Fibroblast of the conjunctiva (primary cell): Measurements from ENCODE around the gene DLG3.
"Not testable (repeated sequence)": the region's sequence is repeated elsewhere in the genome, so short reads cannot be mapped to it uniquely, and the experiment has no call there.

Source experiments
- DNase-seq: peaks from one replicate; pipeline ENCODE4 v3.0.0-alpha.2; 2010; ENCODE audit warnings: low read depth

The DLG3 gene

DNA sequence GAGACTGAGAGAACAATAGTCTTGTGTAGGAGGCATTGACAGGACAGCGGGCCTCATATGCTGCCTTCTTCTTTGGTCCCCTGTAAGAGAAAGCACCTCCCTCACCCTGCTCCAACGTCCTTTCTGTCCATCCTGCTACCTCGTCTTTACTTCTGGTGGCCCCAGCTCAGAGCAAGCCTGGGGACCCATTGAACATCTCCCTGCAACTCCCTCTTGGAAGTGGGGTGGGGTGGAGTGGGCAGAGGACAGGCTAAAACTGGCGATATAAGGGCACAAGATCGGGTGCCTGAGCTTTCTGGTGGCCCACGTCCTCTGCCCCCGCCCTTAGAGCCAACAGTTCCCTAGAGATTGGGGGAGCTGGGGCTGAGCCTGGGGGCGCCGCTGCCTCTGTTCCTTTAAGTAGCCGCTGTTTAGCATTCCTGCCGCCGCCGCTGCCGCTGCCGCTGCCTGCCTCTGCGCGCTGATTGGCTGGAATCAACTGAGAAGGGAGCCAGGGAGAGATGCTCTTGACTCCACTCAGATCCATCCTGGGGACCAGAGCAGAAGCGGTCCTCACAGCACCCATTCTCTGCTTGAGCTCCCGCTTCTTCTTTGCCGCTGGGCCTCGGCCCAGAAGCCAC lies at the start of gene DLG3:
TSS of gene DLG3 (plus strand) at position 510 of the 620 bp plus-strand sequence. CDS start 367 bp downstream, outside the sequence.
- no peak for DNase-seq

DNA sequence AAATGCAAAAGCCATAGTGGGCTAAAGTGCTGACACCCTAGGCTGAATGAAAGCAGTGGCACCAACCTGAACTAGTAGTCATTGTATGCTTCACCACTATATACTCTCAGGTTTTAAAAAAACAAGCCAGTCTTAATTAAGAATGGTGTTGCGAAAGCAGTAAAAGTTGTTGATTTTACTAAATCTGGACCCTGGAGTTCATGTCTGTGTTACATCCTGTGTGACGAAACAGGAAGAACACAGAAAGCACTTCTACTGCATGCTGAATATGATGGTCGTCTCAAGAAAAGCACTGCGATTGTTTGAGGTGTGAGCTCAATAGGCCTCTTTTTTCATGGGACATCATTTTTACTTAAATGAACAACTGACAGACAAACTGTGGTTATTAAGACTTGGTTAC lies 45.7 kb upstream of the DLG3 start:
- DNase-seq: no peak

DNA sequence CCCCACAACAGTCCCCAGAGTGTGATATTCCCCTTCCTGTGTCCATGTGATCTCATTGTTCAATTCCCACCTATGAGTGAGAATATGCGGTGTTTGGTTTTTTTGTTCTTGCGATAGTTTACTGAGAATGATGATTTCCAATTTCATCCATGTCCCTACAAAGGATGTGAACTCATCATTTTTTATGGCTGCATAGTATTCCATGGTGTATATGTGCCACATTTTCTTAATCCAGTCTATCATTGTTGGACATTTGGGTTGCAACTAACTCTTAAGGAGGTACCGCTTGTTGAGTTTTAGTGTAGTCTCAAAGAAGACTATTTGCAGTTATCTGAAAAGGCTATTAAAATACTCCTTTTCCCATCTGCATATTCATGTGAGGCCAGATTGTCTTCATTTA lies 44.5 kb upstream of the DLG3 start:
- not testable (repeated sequence) for DNase-seq

DNA sequence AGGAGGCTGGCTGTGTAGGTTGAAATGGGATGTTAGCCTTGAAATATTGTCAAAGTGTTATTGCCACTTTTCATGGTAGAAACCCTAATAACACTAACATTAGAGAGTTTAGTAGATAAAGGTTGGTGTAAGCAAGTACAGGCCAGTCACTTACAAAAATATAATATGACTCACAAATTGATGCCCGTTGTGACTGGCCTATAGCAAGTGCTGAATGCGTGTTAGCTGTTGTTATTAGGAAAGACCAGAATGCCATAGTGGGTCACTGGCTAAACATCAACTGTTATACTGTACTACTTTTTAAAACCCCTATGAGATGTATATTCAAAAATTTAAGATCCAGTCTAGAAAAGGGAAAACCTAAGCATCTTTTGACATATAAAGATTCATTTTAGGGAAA lies 41.9 kb upstream of the DLG3 start:
- DNase-seq: no peak

DNA sequence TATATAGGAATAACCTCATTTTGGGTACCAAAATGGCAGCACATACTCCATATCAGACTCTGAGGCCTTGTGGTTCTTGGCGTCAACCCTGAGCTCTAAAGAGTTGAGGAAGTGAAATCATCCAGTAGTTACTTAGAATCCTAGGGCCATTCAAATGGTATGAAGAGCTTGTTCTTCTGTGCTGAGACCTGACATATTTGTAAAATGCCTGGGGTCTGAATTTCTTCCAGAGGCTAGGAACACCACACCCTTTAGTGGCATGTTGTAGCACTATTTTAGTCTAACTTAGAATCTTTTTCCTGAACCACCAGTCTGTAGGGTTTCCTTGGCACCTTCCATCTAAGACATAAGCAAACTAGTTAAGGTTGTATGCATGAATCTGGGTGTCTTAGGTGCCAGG lies 39.6 kb upstream of the DLG3 start:
- DNase-seq: no peak

DNA sequence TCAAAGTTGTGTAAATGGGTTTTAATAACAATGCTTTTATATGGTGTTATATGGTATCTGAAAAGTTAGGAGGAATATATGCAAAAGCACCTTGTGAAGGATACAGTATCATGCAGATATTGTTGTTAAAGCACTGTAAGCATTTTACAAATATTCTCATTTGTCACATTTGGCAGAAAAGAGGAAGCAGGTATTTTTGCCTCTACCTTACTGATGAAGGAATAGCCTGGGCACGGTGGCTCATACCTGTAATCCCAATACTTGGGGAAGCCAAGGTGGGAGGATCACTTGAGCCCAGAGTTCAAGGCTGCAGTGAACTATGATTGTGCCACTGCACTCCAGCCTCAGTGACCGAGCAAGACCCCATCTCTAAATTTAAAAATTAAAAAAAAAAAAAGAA lies 33.7 kb upstream of the DLG3 start:
- no peak for DNase-seq

DNA sequence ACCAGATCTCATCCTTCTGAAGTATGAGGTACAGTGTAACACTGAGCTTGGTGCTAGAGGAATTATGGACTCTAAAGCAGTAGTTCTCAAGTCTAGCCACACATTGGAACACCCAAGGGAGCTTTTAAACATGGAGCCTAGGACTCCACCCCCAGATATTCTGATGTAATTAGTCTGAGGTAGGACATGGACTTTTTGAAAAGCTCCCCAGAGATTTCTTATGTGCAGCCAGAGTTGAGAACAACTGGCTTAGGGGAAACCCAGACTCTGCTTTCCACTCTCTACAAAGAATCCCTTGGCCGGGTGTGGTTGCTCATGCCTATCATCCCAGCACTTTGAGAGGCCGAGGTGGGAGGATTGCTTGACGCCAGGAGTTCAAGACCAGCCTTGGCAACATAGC lies 33.2 kb upstream of the DLG3 start:
- DNase-seq: no peak

DNA sequence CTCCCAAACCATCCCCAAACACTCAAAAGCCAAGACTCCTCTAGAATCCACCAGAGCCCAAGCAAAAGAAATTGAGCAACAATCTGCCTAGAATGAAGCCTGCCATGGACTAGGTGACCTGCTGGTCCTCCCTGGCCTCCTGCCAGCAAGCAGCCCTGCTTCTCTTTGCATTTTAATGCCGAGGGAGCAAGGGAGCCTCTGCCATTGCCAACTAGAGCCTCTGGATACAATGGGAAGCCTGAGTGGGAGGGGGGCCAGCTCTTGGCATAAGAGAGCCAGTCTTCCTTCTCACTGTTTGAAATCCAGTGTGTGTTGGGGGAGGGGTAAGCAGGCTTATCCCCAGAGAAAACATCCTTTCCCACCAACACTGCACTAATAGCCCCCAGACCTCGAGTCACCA lies 23.0 kb upstream of the DLG3 start:
- no peak for DNase-seq

DNA sequence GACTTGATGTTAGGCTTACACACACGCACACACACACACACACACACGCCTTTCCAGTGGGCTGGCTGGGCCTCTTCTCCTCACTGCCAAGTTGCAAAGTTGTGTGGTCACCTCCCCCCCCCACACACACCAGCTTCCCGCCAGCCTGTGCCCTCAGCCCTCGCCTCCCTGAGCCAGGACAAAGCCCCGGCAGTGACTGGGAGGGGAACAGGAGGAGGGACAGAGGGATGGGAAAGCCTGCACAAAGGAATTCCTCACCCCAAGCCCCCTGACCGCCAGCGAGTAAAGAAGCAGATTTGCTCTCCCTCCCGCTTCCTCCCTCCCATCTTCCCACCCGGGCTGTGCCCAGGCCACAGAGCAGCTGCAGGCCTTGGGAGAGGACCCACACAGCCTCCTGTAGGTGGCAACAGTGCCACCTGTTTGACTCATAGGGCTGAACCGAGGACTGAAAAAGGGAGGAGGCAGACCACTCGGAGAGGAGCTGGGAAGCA lies 21.7 kb upstream of the DLG3 start, which contains the start of gene GDPD2:
TSS of gene GDPD2 (plus strand) at position 464 of the 491 bp plus-strand sequence. CDS start 1,671 bp downstream, outside the sequence.
- DNase-seq: no peak

DNA sequence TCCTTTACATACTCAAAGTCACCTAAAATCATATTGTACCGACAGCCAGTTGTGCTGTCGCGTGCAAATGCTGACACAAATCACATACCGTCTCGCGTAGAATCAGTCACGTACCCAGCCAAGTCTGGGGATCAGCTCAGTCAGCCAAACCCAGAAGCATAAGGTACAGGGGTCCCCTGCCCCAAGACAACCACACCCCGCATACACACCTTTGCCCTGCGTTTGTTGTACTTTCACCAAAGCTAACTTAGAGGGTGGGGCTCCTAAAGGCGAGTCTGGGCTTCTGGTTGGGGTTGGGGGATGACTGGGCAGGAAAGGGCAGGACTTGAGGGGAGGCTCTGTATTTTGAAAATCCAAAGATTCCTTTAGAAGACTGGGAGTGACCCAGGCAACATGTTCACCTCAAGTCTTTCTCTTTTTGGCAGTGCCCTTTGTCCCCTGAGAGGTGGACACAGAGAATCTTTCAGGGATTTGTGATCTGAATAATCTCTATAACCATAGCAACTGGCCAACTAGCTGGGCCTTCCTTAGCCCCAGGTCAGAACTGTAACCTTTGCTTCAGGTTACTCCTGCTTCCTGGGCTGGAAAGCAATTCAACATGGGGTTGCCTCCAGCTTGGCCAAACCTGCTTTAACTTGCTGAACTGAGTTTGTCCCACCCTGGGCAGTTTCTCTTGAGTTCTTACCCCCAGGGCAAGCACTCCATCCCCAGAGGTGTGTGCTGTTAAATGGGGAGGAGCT lies 20.5 kb upstream of the DLG3 start:
- no peak for DNase-seq

DNA sequence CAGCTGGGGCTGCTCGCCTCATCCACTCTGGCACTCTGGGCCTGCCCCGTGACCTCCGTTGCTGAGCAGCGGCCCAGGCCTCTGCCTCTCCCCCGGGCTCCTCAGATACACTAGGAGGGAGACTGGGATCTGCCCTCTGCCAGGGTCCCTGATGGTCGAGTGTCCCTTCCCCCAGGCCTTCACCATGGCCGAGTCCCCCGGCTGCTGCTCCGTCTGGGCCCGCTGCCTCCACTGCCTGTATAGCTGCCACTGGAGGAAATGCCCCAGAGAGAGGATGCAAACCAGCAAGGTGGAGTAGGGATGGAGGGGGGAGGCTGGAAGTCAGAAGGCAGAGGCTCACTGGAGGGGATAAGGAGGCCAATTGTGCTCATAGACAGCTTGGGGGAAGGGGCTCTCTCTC lies 19.8 kb upstream of the DLG3 start:
- no peak for DNase-seq

DNA sequence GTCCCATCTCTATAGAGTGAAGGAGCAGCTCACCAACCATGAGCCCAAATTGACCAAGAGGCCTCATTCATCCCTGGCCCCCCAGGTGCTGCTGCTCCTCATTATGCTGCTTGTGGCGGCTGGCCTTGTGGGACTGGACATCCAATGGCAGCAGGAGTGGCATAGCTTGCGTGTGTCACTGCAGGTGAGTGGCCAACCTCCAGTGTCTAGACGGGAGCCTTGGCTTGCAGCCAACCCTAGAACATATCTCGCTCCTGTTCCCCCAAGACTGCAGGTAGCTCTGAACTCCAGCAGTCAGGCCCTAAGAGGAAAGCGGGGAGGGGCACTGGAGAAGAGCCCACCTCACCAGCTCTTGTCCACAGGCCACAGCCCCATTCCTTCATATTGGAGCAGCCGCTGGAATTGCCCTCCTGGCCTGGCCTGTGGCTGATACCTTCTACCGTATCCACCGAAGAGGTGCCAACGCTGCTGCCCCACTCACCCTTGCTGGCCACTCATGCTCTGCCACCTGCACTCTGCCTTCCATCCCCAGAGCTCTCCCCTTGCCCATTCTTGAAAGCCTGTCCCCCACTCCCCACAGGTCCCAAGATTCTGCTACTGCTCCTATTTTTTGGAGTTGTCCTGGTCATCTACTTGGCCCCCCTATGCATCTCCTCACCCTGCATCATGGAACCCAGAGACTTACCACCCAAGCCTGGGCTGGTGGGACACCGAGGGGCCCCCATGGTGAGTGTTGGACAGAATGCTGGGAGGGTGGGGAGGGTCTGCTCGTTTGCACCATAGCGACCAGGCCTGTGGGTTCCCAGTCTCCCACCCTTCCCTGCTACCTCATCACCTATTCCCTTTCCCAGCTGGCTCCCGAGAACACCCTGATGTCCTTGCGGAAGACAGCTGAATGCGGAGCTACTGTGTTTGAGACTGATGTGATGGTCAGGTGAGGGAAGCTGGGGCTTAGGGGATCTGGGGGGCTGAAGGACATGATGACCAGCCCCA lies 18.1 kb upstream of the DLG3 start:
- no peak for DNase-seq

DNA sequence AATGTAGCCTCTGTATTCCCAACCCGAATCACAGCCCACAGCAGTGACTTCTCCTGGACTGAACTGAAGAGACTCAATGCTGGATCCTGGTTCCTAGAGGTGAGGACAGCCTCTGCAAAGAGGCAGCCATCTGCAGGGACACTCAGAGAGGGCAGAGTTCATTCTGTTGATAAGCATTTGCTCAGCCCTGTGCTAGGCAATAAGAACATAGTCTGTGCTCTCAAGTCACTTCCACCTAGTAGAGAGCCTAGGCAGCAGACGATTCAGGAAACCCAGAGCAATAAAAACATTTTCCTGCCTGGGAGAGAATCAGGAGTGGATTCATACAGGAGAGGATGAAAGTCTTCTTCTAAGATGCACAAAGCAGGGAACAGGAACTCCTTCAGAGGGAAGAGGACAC lies 17.3 kb upstream of the DLG3 start:
- no peak for DNase-seq

DNA sequence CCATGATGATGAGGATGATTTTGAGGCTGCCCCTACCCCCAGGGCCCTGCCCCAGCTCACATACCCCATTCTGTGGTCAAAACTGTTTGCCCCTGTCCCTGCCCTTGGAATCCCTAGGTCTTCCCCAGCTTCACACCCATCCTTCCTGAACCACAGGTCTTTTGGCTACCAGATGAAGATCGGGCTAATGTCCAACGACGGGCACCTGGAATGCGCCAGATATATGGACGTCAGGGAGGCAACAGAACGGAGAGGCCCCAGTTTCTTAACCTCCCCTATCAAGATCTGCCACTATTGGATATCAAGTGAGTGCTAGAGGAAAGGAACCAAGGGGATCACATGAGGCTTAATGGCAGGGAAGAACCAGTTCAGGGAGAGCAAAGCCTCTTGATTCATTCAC lies 14.9 kb upstream of the DLG3 start:
- DNase-seq: no peak

DNA sequence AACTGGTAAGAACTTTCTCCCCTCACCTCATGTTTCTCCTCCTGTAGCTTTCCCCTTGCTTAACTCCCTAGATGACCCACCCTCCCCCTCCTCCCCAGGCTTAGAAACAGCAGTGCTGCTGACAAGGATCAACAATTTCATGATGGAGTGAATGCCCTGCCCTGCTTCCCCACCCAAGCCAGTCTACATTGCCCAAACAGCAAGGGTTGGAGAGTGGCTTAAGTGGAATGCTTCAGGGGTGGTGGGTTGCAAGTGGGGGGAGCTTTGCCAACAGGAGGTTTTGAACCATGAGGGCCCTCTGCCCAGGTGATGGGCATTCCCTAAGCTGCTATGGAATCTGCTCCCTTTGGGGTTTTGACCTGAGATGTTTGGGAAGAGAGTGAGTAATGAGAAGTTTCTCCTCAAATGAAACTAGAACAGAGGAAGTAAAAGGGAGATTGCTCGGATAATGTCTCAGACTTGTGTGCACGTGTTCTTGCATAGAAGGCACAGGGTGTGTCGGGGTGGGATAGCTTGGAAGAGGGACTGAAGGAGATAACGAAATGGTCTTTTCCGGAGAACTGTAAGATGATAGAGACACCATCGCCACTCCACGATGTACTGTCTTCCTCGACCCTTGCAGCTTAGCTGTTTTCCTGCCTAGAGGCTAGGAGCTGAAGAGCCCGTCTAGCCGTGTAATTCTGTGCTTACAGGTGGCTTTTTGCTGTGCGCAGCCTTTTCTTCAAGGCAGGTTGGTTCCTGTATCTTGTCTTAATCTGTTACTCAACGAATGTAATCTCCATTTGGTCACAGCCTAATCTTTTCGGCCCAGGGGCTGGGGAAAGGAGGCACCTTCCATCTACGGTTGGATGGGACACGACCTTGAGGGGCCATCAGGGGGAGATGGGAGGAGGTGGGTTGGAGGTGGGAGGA lies 11.4 kb upstream of the DLG3 start:
- no peak for DNase-seq

DNA sequence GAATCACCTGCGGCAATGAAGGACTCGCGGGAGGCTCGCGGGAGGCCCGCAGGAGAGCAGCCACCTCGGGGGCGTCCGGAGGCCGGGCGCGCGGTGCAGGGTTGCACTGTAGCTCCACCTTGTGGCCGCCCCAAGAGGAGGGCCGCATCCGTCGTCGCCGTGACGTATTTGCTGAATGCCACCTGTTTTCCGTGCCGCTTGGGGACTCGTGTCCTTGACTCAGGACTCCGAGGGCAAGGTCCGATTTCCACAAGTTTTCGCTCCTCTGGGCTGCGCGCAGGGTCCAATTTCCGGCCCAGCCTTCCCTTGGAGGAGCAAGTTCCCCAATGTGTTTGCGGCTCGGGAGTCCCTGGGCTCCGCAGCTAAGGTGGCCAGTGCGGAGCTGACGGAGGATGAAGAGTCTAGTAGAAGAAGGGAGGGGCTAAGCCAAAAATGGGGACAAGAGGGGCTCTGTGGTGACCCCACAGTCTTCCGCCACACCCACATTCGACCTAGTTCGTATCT lies 10.7 kb upstream of the DLG3 start:
- no peak for DNase-seq

DNA sequence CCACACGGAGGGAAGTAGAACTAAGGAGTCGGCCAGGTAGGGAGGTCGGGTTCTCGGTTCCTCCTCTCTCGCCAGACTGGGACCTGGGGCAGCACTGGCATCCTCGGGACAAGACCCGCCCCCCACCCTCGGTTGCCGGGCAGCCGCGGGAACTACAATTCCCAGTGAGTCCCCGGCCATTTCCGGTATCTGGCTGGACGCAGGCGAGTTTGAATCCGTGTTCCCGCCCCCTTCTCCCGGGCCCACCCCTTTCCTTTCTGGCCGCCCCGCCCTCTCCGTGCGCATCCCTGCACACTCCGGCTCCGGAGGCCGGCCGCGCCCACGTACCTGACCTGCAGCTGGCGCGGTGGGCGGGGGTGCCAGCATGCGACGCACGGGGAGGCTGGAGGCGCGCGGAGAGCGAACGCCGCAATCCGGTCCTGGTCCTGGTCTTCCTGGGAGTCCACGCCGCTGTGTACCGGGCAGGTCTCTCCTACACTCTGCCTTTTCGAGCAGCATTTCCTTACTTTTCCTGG lies 10.2 kb upstream of the DLG3 start:
- peak; percentile 55 for DNase-seq

DNA sequence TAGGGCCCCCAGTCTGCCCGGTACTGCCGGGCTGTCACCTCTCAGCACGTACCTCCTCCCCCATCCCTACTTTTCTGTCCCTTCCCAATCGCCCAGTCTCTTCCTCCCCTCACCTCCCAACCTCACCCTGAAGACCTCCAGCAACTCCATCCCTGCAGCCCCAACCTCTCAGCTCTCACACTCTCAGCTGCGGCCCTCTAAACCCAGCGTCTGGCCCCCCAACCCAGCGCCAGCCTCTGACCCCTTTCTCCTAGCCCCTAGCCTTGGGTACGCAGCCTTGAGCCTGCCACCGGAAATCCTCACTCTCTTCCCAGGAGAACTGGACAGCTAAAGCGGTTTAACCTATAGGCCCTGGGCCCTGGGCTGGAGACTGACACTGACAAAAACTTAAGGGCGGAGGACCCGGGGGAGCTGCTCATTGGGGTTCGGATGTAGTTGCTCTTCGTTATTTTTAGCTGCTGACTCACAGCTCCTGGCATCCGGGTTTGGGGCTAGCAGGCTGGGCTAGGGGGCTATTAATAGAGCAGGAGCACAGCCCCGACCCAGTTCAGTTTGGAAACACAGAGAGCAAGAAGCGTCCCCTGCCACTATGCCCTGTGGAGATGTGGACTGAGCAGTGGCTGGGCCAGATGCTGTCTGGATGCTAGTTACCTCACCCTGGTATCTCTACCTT lies 9.6 kb upstream of the DLG3 start:
- DNase-seq: no peak

DNA sequence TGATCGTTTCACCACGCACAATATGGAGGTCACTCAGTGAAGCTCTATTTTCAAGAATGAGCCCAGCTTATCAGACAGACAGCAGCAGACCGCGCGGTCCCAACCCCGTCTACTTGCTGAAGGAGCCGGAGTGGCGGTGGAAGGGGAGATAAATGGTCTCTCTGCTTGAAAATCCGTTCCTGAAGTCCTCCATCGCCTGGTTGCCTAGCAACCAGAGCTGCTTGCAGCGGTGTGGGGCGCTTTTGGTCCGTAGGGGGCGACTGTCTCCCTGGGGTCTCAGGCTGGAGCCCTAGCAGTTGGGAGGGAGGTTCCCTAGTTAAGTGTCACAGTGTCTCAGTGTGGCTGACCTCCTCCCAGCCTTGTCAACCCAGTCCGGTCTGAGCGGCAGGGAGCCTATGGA lies 8.3 kb upstream of the DLG3 start:
- no peak for DNase-seq

DNA sequence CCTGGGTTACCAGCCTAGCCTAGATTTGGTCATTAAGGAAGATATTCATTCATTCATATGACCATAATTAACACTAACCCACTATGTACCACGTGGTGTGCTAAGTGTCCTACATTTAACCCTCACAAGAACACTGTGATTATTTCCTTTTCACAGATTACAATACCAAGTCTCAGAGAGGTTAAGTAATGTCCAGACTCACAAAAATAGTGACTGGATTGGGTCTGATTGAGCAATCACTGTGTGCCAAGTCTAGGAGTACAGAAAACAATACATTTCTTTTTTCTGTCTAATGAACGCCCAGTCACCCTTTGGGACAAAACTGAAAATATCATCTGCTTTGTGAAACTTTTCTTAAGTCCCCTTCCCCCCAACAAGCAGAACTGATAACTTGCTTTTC lies 7.6 kb upstream of the DLG3 start:
- DNase-seq: no peak
